Hepatocyte (in vitro differentiated cells): Measurements from ENCODE around the gene CNBD2. TPM values are rescaled to one million over a fixed set of nuclear protein-coding genes. Genes with fewer than 3 reads are reported as not detected.
"Not testable (repeated sequence)": the region's sequence is repeated elsewhere in the genome, so short reads cannot be mapped to it uniquely, and the experiment has no call there.

Experiments used
- DNase-seq: peaks from one replicate; pipeline ENCODE4 v3.0.0-alpha.2; 2016; ENCODE audit warnings: low spot score
- H2AFZ ChIP-seq: fragments of 200-600 bp; sonication (generic); 2 replicates; pipeline ENCODE4 v1.6.0; 2016; ENCODE audit warnings: antibody characterized with exemption, mild to moderate bottlenecking
- H3K27ac ChIP-seq: fragments of 200-600 bp; sonication (generic); 2 replicates; pipeline ENCODE4 v1.5.1; 2016; ENCODE audit warnings: mild to moderate bottlenecking
- H3K27me3 ChIP-seq: fragments of 200-600 bp; sonication (generic); 2 replicates; pipeline ENCODE4 v1.6.1; 2016
- H3K36me3 ChIP-seq: fragments of 200-600 bp; sonication (generic); replicated peaks from 2 replicates; pipeline ENCODE4 v1.5.1; 2016; ENCODE audit warnings: low read depth; ENCODE audit not compliant: insufficient read depth
- H3K4me1 ChIP-seq: fragments of 200-600 bp; sonication (generic); 2 replicates; pipeline ENCODE4 v1.5.1; 2016; ENCODE audit warnings: mild to moderate bottlenecking, moderate library complexity; ENCODE audit not compliant: insufficient read depth
- H3K4me2 ChIP-seq: fragments of 200-600 bp; sonication (generic); 2 replicates; pipeline ENCODE4 v1.6.0; 2016
- H3K4me3 ChIP-seq: fragments of 200-600 bp; sonication (generic); 2 replicates; pipeline ENCODE4 v1.5.1; 2016; ENCODE audit warnings: mild to moderate bottlenecking
- H3K79me2 ChIP-seq: fragments of 200-600 bp; sonication (generic); 2 replicates; pipeline ENCODE4 v1.6.0; 2017; ENCODE audit warnings: mild to moderate bottlenecking
- H3K9me2 ChIP-seq: fragments of 200-600 bp; sonication (generic); replicated peaks from 2 replicates; pipeline ENCODE4 v1.6.0; 2017; ENCODE audit warnings: mild to moderate bottlenecking; ENCODE audit not compliant: insufficient read depth
- H3K9me3 ChIP-seq: fragments of 200-600 bp; sonication (generic); 2 replicates; pipeline ENCODE4 v1.5.1; 2016; ENCODE audit warnings: low read depth, mild to moderate bottlenecking
- H4K20me1 ChIP-seq: fragments of 200-600 bp; sonication (generic); 2 replicates; pipeline ENCODE4 v1.6.0; 2016; ENCODE audit warnings: mild to moderate bottlenecking; ENCODE audit not compliant: insufficient read depth, poor library complexity, severe bottlenecking
- CTCF ChIP-seq: fragments of 200-600 bp; sonication (generic); IDR thresholded peaks from 2 replicates; pipeline ENCODE4 v1.5.1; 2016; ENCODE audit warnings: antibody characterized with exemption, mild to moderate bottlenecking; ENCODE audit not compliant: poor library complexity
- EZH2 ChIP-seq: fragments of 200-600 bp; sonication (generic); IDR thresholded peaks from 2 replicates; pipeline ENCODE4 v1.6.1; 2016; ENCODE audit warnings: antibody characterized with exemption, mild to moderate bottlenecking, borderline replicate concordance
- EZH2phosphoT487 ChIP-seq: fragments of 200-600 bp; sonication (generic); IDR thresholded peaks from one replicate; pipeline ENCODE4 v1.6.1; 2018; ENCODE audit warnings: antibody characterized with exemption, mild to moderate bottlenecking, low read depth, moderate library complexity; ENCODE audit not compliant: unreplicated experiment, severe bottlenecking
- WGBS: methylation state at CpG from one replicate; pipeline ENCODE4 v1.1.6; 2016; ENCODE audit warnings: low lambda C conversion rate; ENCODE audit errors: missing lambda C conversion rate; 5-methylcytosine and 5-hydroxymethylcytosine counted together
- polyA plus RNA-seq: library from polyadenylated mRNA; unstranded; fragments of >200 nt; fragmentation: Nextera tagmentation; extraction: Ambion mirVana; gene quantifications from 2 replicates; pipeline ENCODE4 v1.2.1, GENCODE V29; 2016
- total RNA-seq: library from RNA; depleted of rRNA; stranded (reverse); fragments of >200 nt; gene quantifications from 2 replicates; pipeline ENCODE4 v1.2.3, GENCODE V29; 2014

CNBD2 gene
- total and polyA plus RNA-seq, 2 experiments from 2014 or later = 4.7 TPM; not detected in 1

GRCh38 chr20:36015806-36016403 is 47.5 kb downstream of the CNBD2 start:
- Histone ChIP-seq H3K4me3 (no peak overlapping the region), H3K4me1 (peaks cover 15% of the 10 kb centered on the region), H3K79me2 (no peaks in the 10 kb centered on the region), H4K20me1 (no peaks in the 10 kb centered on the region), H3K27ac (no peak overlapping the region), H3K9me2 (no peaks in the 10 kb centered on the region), H3K27me3 (no peaks in the 10 kb centered on the region), H2AFZ (no peak overlapping the region), H3K36me3 (no peaks in the 10 kb centered on the region), H3K9me3 (no peaks in the 10 kb centered on the region), H3K4me2 (no peak overlapping the region)
- WGBS = 94% methylated on average over 1 of the region's 1 CpG
- TF ChIP-seq EZH2phosphoT487 (no peak), CTCF (no peak), EZH2 (no peak)
- no peak for DNase-seq

DNA sequence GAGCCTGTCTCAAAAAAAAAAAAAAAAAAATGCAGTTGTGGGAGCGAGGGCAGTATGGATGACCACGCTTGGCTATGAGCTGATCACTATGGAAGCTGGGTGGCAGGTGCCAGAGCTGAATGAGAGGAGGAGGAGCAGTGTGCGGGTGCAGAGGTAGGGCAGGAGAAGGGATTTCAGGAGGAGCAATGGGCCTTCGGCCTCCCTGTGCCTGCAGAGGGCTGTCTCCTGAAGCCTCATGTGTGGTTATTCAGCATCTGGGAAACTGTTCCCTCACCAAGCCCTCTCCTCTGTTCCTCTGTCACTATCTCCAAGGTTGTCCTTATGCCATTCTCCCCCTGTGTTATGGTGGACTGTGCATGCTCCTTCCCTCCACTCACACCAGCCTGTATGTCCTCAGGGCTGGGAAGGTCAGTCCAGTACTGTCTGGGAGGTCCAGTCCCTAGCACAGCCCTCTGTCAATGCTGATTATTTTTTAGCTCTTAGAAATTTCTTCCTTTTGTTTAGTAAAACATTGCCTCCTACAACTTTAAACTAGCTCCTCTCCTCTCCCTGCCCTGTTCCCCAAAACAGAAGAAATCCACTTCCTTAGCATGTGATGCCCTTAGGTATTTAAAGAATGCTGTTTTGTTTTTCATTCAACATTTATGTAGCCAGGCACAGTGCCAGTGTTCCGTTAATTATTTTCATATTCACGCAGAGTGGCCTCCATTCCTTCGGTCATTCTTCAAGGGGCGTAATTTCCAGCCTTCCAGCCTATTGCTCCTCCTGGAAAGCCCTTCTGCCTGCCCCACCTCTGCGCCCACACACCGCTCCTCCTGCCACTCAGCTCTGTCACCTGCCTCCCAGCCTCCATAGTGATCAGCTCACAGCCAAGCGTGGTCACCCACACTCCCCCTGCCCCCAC is 48.9 kb downstream of the CNBD2 start:
- peak overlapping the region; percentile 19 for H3K4me2 ChIP-seq
- no peak overlapping the region for H3K4me3 ChIP-seq
- 75% methylated on average over 11 of the region's 11 CpGs for WGBS
- DNase-seq = peak; percentile 28
- H4K20me1 ChIP-seq = no peaks in the 10 kb centered on the region
- H3K36me3 ChIP-seq = no peaks in the 10 kb centered on the region
- no peaks in the 10 kb centered on the region for H3K27me3 ChIP-seq
- H3K9me2 ChIP-seq = no peaks in the 10 kb centered on the region
- H3K27ac ChIP-seq = peak overlapping the region; percentile 60
- TF ChIP-seq CTCF = no peak
- no peak for TF ChIP-seq EZH2phosphoT487
- no peak for TF ChIP-seq EZH2
- H3K9me3 ChIP-seq = no peaks in the 10 kb centered on the region
- H3K79me2 ChIP-seq = no peaks in the 10 kb centered on the region
- no peak overlapping the region for H2AFZ ChIP-seq
- peaks cover 15% of the 10 kb centered on the region for H3K4me1 ChIP-seq

DNA sequence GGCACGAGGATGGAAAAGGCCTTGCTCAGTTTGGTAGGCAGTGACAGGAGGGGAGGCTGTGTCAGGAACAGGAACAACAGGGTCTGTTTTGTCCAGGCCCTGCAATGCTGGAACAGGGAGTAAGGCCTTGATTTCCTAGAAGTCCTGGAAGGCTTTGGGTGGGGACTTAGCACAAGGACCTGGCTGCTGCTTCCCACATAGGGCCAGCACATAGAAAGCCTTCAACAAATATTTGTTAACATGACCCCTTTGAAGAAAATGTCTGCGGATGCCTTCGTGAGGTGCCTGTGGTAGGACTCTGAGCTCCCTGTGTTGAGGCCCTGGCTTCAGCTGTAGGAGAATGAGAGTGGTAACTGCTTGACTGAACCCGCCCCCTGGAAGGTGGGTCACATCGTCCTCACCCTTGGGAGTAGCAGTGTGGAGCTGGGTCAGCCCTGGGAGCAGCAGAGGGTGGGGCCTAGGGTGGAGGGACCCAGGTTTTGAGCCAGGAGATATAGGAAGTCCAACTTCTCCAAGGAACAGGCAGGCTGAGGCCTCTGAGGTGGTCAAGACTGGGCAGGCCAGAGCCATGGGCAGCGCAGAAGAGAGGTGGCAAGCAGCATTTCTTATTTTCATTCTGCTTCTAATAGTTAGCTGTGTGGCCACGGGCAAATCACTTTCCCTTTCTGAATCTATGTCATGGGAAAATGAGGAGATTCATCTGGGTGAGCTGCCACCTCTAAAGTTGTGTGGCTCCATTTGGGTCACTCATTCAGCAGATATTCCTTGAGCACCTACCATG is 50.0 kb downstream of the CNBD2 start:
- Histone ChIP-seq H3K36me3 (no peaks in the 10 kb centered on the region), H3K4me3 (no peak overlapping the region), H2AFZ (no peak overlapping the region), H3K79me2 (no peaks in the 10 kb centered on the region), H3K27ac (peak overlapping the region; percentile 53), H3K4me1 (peaks cover 15% of the 10 kb centered on the region), H3K4me2 (no peak overlapping the region), H3K27me3 (no peaks in the 10 kb centered on the region), H3K9me2 (no peaks in the 10 kb centered on the region), H3K9me3 (no peaks in the 10 kb centered on the region), H4K20me1 (no peaks in the 10 kb centered on the region)
- no peak for TF ChIP-seq EZH2
- no peak for TF ChIP-seq CTCF
- DNase-seq = peak; percentile 16
- 79% methylated on average over 7 of the region's 7 CpGs for whole genome bisulfite sequencing

DNA sequence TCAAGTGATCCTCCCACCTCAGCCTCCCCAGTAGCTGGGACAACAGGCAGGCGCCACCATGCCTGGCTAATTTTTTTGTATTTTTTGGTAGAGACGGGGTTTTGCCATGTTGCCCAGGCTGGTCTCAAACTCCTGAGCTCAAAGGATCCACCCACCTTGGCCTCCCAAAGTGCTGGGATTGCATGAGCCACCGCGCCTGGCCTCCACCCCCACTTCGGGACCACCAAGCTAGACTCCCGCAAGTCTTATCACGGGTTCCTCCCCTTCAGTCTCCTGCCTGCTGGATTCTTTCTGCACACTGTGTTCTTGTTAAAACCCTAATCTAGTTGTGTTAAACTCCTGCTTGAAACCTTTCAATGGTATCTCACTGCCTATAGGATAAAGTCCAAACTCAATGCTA is 57.7 kb downstream of the CNBD2 start:
- H3K4me2 ChIP-seq, H3K27ac ChIP-seq, H2AFZ ChIP-seq, H3K27me3 ChIP-seq, H3K9me2 ChIP-seq, H4K20me1 ChIP-seq, H3K4me3 ChIP-seq, DNase-seq, H3K79me2 ChIP-seq, H3K36me3 ChIP-seq, H3K4me1 ChIP-seq, H3K9me3 ChIP-seq: not testable (repeated sequence)
- WGBS = 71% methylated on average over 7 of the region's 7 CpGs
